ENCODE measurements around the gene RAB22A.

Gene RAB22A

DNA sequence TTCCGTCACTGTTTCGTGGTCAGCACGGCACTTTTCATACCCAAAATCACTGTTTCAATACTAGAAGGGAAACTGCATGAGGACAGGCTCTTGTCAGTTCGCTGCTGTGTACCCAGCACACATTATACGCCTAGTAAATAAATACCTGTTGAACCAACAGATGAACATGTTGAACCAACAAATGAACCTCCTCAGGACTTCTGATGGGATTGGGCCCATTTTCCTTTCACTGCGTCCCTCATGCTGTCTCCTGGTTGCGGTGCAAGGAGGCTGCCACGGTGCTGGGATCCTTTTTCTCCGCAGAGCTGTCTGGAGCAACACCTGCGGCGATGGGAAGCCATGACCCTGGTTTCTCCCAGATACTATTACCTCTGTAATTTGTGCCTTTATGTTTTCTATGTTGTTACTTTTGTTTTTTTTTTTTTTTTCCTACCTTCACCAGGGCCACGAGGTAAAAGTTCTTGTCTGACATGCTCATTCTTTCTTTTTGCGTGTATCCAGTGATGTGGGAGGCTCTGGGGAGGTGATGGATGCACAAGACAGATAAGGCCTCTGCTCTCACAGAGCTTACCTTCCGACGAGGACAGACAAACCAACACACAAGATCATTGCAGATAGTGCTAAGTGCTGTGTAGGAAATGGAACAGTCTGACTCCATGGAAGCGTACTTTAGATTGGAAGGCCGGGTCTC is 80.6 kb downstream of the RAB22A start:
- Mint-ChIP-seq H3K4me1 (ENCODE audit: low read depth) (peaks cover 47% of the 10 kb centered on the region), H3K4me3 (peak overlapping the region; percentile 87), H3K27ac (peak overlapping the region; percentile 92), H3K36me3 (ENCODE audit: low read depth) (peaks cover 47% of the 10 kb centered on the region), H3K27me3 (peaks cover 11% of the 10 kb centered on the region), H3K9me3 (no peaks in the 10 kb centered on the region)
- intact Hi-C loops (cut with micrococcal nuclease) = loop anchor here (1.0 kb wide), 1 partner anchor 83 kb away; no protein-coding TSS in a partner anchor

GRCh38 chr20:58390659-58391035 is 81.1 kb downstream of the RAB22A start:
- Mint-ChIP-seq H3K27me3 (peaks cover 10% of the 10 kb centered on the region), H3K4me3 (peak overlapping the region; percentile 87), H3K36me3 (ENCODE audit: low read depth) (peaks cover 47% of the 10 kb centered on the region), H3K4me1 (ENCODE audit: low read depth) (peaks cover 47% of the 10 kb centered on the region), H3K27ac (peak overlapping the region; percentile 92), H3K9me3 (no peaks in the 10 kb centered on the region)
- intact Hi-C loops (cut with micrococcal nuclease) = no loop called here

- Mint-ChIP-seq H3K9me3 (no peaks in the 10 kb centered on the region), H3K27ac (no peak overlapping the region), H3K4me3 (no peak overlapping the region), H3K36me3 (ENCODE audit: low read depth) (peaks cover 47% of the 10 kb centered on the region), H3K27me3 (no peaks in the 10 kb centered on the region), H3K4me1 (ENCODE audit: low read depth) (peaks cover 56% of the 10 kb centered on the region)
- intact Hi-C loops (cut with micrococcal nuclease) = no loop called here
Observed at GRCh38 chr20:58392286-58392685, 82.8 kb downstream of the RAB22A start.

GRCh38 chr20:58393299-58393698 is 83.8 kb downstream of the RAB22A start:
- Mint-ChIP-seq H3K4me3 (no peak overlapping the region), H3K27me3 (no peaks in the 10 kb centered on the region), H3K36me3 (ENCODE audit: low read depth) (peaks cover 47% of the 10 kb centered on the region), H3K4me1 (ENCODE audit: low read depth) (peaks cover 62% of the 10 kb centered on the region), H3K9me3 (no peaks in the 10 kb centered on the region), H3K27ac (peak overlapping the region; percentile 4)
- intact Hi-C loops (cut with micrococcal nuclease) = no loop called here

GRCh38 chr20:58394801-58395200 is 85.3 kb downstream of the RAB22A start:
- intact Hi-C loops (cut with micrococcal nuclease) = no loop called here
- Mint-ChIP-seq H3K36me3 (ENCODE audit: low read depth) (peaks cover 44% of the 10 kb centered on the region), H3K4me1 (ENCODE audit: low read depth) (peaks cover 67% of the 10 kb centered on the region), H3K27ac (no peak overlapping the region), H3K9me3 (no peaks in the 10 kb centered on the region), H3K27me3 (no peaks in the 10 kb centered on the region), H3K4me3 (no peak overlapping the region)

GRCh38 chr20:58395604-58396003 is 86.1 kb downstream of the RAB22A start:
- Mint-ChIP-seq H3K27ac (no peak overlapping the region), H3K4me1 (ENCODE audit: low read depth) (peaks cover 59% of the 10 kb centered on the region), H3K9me3 (no peaks in the 10 kb centered on the region), H3K27me3 (no peaks in the 10 kb centered on the region), H3K4me3 (no peak overlapping the region), H3K36me3 (ENCODE audit: low read depth) (peaks cover 36% of the 10 kb centered on the region)
- intact Hi-C loops (cut with micrococcal nuclease) = no loop called here

DNA sequence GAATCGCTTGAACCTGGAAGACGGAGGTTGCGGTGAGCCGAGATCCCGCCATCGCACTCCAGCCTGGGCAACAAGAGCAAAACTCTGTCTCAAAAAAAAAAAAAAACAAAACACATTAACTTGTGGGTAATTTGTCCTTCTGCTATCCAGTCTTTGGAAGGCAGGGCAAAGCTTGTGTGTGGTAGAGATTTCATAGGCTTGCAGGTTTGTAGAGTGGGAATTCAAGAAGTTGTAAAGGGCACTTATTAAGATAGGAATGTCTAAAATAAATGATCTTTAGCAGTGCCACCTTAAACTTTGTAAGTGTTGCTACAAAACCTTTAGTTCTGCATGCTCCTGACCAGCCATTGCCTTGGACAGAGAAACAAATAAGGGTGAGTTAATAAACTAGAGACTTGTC is 87.9 kb downstream of the RAB22A start:
- Mint-ChIP-seq H3K27me3 (no peaks in the 10 kb centered on the region), H3K27ac (no peak overlapping the region), H3K36me3 (ENCODE audit: low read depth) (peaks cover 18% of the 10 kb centered on the region), H3K9me3 (no peaks in the 10 kb centered on the region), H3K4me1 (ENCODE audit: low read depth) (peaks cover 40% of the 10 kb centered on the region), H3K4me3 (no peak overlapping the region)
- intact Hi-C loops (cut with micrococcal nuclease) = no loop called here

DNA sequence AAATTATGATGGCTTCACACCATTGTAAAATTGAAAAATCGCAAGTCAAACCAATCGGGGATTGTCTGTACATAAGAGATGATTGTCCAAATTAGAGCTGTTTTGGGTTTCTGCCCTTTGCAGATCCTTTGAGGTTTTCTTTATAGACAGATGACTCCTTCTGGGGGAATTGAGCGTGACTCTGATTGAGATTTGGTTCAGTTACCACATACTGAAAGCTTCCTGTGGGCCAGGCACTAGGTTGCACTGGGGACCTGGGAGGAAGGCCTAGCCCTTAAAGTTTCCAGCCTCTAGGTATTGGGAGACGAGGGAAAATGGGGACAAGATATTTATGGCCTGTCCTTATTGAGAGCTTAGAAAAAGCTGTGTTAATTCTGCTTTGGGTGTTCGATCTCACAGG is 88.7 kb downstream of the RAB22A start:
- Mint-ChIP-seq H3K9me3 (no peaks in the 10 kb centered on the region), H3K27ac (no peak overlapping the region), H3K4me3 (no peak overlapping the region), H3K4me1 (ENCODE audit: low read depth) (peaks cover 32% of the 10 kb centered on the region), H3K27me3 (no peaks in the 10 kb centered on the region), H3K36me3 (ENCODE audit: low read depth) (peaks cover 9% of the 10 kb centered on the region)
- intact Hi-C loops (cut with micrococcal nuclease) = no loop called here

DNA sequence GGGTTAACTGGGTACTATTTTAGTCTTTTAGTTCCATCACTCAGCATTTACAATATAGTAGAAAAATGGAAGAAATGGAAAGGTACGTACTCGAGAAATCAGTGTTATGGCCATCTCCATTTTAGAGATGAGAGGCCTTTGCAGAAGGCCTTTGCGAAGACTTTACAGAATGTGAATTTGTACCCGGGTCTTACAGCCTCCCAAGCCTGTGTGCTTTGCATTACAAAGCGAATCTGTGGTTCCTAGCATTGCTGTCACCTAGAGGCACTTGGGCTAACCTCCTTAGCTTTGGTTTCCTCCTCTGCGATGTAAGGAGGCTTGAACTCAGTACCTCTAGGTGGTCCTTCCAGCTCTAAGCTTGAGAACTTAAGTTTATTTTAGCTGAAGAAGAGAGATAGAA is 90.4 kb downstream of the RAB22A start:
- intact Hi-C loops (cut with micrococcal nuclease) = no loop called here
- Mint-ChIP-seq H3K9me3 (no peaks in the 10 kb centered on the region), H3K27ac (no peak overlapping the region), H3K27me3 (no peaks in the 10 kb centered on the region), H3K4me3 (no peak overlapping the region), H3K4me1 (ENCODE audit: low read depth) (peaks cover 22% of the 10 kb centered on the region), H3K36me3 (ENCODE audit: low read depth) (no peaks in the 10 kb centered on the region)

DNA sequence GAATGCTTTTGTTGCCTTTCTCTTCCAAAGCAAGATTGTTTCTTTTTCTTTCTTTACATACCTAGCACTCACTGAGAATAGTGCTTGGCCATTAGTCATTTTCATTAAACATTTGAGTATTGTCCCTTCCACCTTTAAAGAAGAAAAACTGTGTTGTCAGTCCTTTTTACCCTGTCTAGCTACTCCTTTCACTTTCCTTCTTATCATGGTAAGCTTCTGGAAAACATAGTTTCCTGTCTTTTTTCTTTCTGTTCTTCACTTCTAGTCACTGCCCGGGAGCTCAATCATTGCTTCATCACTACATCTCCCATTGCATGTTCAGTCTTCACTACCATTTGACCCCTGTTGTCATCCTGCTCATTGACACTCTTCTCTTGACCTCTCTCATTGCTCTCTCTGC is 91.6 kb downstream of the RAB22A start:
- H3K27ac Mint-ChIP-seq = no peak overlapping the region
- no peak overlapping the region for H3K4me3 Mint-ChIP-seq
- intact Hi-C loops (cut with micrococcal nuclease) = no loop called here
- H3K4me1 Mint-ChIP-seq (ENCODE audit: low read depth) = peaks cover 20% of the 10 kb centered on the region
- no peaks in the 10 kb centered on the region for H3K9me3 Mint-ChIP-seq
- no peaks in the 10 kb centered on the region for H3K27me3 Mint-ChIP-seq
- H3K36me3 Mint-ChIP-seq (ENCODE audit: low read depth) = no peaks in the 10 kb centered on the region

GRCh38 chr20:58402305-58402704 is 92.8 kb downstream of the RAB22A start:
- Mint-ChIP-seq H3K9me3 (no peaks in the 10 kb centered on the region), H3K4me3 (no peak overlapping the region), H3K27me3 (no peaks in the 10 kb centered on the region), H3K27ac (no peak overlapping the region), H3K36me3 (ENCODE audit: low read depth) (no peaks in the 10 kb centered on the region), H3K4me1 (ENCODE audit: low read depth) (peaks cover 13% of the 10 kb centered on the region)
- intact Hi-C loops (cut with micrococcal nuclease) = no loop called here

- intact Hi-C loops (cut with micrococcal nuclease) = no loop called here
- no peaks in the 10 kb centered on the region for H3K9me3 Mint-ChIP-seq
- no peak overlapping the region for H3K27ac Mint-ChIP-seq
- H3K36me3 Mint-ChIP-seq (ENCODE audit: low read depth) = no peaks in the 10 kb centered on the region
- H3K4me1 Mint-ChIP-seq (ENCODE audit: low read depth) = peaks cover 14% of the 10 kb centered on the region
- no peaks in the 10 kb centered on the region for H3K27me3 Mint-ChIP-seq
- H3K4me3 Mint-ChIP-seq = no peak overlapping the region
Observed at GRCh38 chr20:58402827-58403226, 93.3 kb downstream of the RAB22A start.

- H3K4me3 Mint-ChIP-seq = no peak overlapping the region
- no peaks in the 10 kb centered on the region for H3K36me3 Mint-ChIP-seq (ENCODE audit: low read depth)
- H3K27me3 Mint-ChIP-seq = no peaks in the 10 kb centered on the region
- H3K9me3 Mint-ChIP-seq = no peaks in the 10 kb centered on the region
- no peak overlapping the region for H3K27ac Mint-ChIP-seq
- peaks cover 16% of the 10 kb centered on the region for H3K4me1 Mint-ChIP-seq (ENCODE audit: low read depth)
- intact Hi-C loops (cut with micrococcal nuclease) = no loop called here
Observed at GRCh38 chr20:58403272-58403671, 93.8 kb downstream of the RAB22A start.

- no peaks in the 10 kb centered on the region for H3K36me3 Mint-ChIP-seq (ENCODE audit: low read depth)
- H3K4me1 Mint-ChIP-seq (ENCODE audit: low read depth) = peaks cover 27% of the 10 kb centered on the region
- no peaks in the 10 kb centered on the region for H3K27me3 Mint-ChIP-seq
- no peak overlapping the region for H3K27ac Mint-ChIP-seq
- no peaks in the 10 kb centered on the region for H3K9me3 Mint-ChIP-seq
- intact Hi-C loops (cut with micrococcal nuclease) = no loop called here
- H3K4me3 Mint-ChIP-seq = no peak overlapping the region
Observed at GRCh38 chr20:58405504-58406291, 96.2 kb downstream of the RAB22A start.
